H1 (cell line): ENCODE results near the gene NET1. TPM values are rescaled to one million over a fixed set of nuclear protein-coding genes. Genes with fewer than 3 reads are reported as not detected.

Source experiments
- CTCF ChIA-PET: fragments of 300-600 bp; sonication (Branson Sonifier 250); formaldehyde crosslinking; loops from one replicate; lab custom pipeline; 2021; ENCODE audit not compliant: partially characterized antibody; lab: Charles Lee
- POLR2A ChIA-PET: fragments of 300-600 bp; sonication (Branson Sonifier 250); formaldehyde crosslinking; loops from one replicate; lab custom pipeline; 2021; ENCODE audit warnings: inconsistent platforms; ENCODE audit not compliant: partially characterized antibody; lab: Charles Lee
- DNase-seq, 2 experiments: peaks; one replicate each; pipeline versions ENCODE4 v3.0.0 to v3.0.0-alpha.2; 2010 to 2022; ENCODE audit warnings: low spot score in 2 of 2, low read depth in 1 of 2, mixed read lengths in 1 of 2
- FAIRE-seq: peaks from 2 replicates; lab custom pipeline; 2011; peaks lifted over from hg19 to GRCh38; lab: Jason Lieb, UNC
- H2AFZ ChIP-seq: 2 replicates; pipeline ENCODE4 v1.8.1; 2012; ENCODE audit warnings: low read length, inconsistent platforms
- H2AK5ac ChIP-seq: 2 replicates; pipeline ENCODE4 v1.6.1; 2013; ENCODE audit warnings: low read depth, low read length
- H2BK120ac ChIP-seq: replicated peaks from 2 replicates; pipeline ENCODE3; 2013; ENCODE audit warnings: low read depth, low read length, inconsistent platforms
- H2BK12ac ChIP-seq: 2 replicates; pipeline ENCODE4 v1.6.1; 2013; ENCODE audit warnings: low read depth, low read length
- H2BK15ac ChIP-seq: 2 replicates; pipeline ENCODE4 v1.6.1; 2013; ENCODE audit warnings: low read length
- H2BK20ac ChIP-seq: 2 replicates; pipeline ENCODE4 v1.6.1; 2013; ENCODE audit warnings: low read length
- H2BK5ac ChIP-seq: 2 replicates; pipeline ENCODE4 v1.6.1; 2013; ENCODE audit warnings: low read depth, low read length
- H3K14ac ChIP-seq: 2 replicates; pipeline ENCODE4 v1.6.1; 2013; ENCODE audit warnings: inconsistent platforms; ENCODE audit not compliant: insufficient read length
- H3K18ac ChIP-seq: 2 replicates; pipeline ENCODE4 v1.6.1; 2013; ENCODE audit warnings: low read length; ENCODE audit errors: extremely low read depth
- H3K23ac ChIP-seq: 2 replicates; pipeline ENCODE4 v1.6.1; 2013; ENCODE audit warnings: inconsistent platforms; ENCODE audit not compliant: insufficient read length
- H3K23me2 ChIP-seq: 2 replicates; pipeline ENCODE4 v1.6.1; 2013; ENCODE audit warnings: low read depth, low read length
- H3K27ac ChIP-seq: 2 replicates; pipeline ENCODE4 v1.6.1; 2011; ENCODE audit warnings: low read depth, low read length, inconsistent platforms
- H3K27me3 ChIP-seq, 4 experiments: replicated peaks in 1 of 4; 1 replicate in 1 of 4; 2 replicates in 3 of 4; pipeline versions ENCODE4 v1.6.1 to v1.8.1; 2011 to 2013; ENCODE audit warnings: low read length in 3 of 4, mild to moderate bottlenecking in 3 of 4, inconsistent platforms in 2 of 4, mixed read lengths in 2 of 4, moderate library complexity in 1 of 4; ENCODE audit not compliant: control insufficient read depth in 3 of 4, insufficient read depth in 3 of 4; ENCODE audit errors: extremely low read depth in 1 of 4
- H3K36me3 ChIP-seq, 4 experiments: 2 replicates each; pipeline versions ENCODE4 v1.6.1 to v1.8.1; 2011 to 2013; ENCODE audit warnings: mild to moderate bottlenecking in 4 of 4, low read length in 3 of 4, moderate library complexity in 2 of 4, control low read depth in 1 of 4, inconsistent platforms in 1 of 4; ENCODE audit not compliant: insufficient read depth in 4 of 4, control insufficient read depth in 2 of 4
- H3K4ac ChIP-seq: replicated peaks from 2 replicates; pipeline ENCODE3; 2013; ENCODE audit warnings: low read length, low read depth, mixed read lengths, inconsistent platforms; ENCODE audit not compliant: insufficient read length
- H3K4me1 ChIP-seq, 4 experiments: replicated peaks in 1 of 4; 1 replicate in 1 of 4; 2 replicates in 3 of 4; pipeline versions ENCODE4 v1.6.1 to v1.8.1; 2011 to 2013; ENCODE audit warnings: low read length in 3 of 4, inconsistent platforms in 2 of 4, mixed read lengths in 1 of 4; ENCODE audit not compliant: insufficient read depth in 4 of 4, control insufficient read depth in 3 of 4
- H3K4me2 ChIP-seq, 2 experiments: 2 replicates each; pipeline versions ENCODE4 v1.6.1 to v1.8.1; 2011 to 2013; ENCODE audit warnings: low read depth in 2 of 2, low read length in 2 of 2, control low read depth in 1 of 2, inconsistent platforms in 1 of 2, mild to moderate bottlenecking in 1 of 2; ENCODE audit not compliant: insufficient read depth in 1 of 2
- H3K4me3 ChIP-seq, 4 experiments: fragments of 200-600, 300-600 bp in 1 of 4; sonication (generic), shearing (Covaris generic), sonication (Bioruptor Twin) in 1 of 4; 2 replicates each; pipeline versions ENCODE4 v1.5.1 to v1.8.1; 2011 to 2016; ENCODE audit warnings: low read length in 4 of 4, low read depth in 3 of 4, control low read depth in 2 of 4, inconsistent platforms in 2 of 4, mild to moderate bottlenecking in 2 of 4, mixed read lengths in 1 of 4, moderate library complexity in 1 of 4; ENCODE audit not compliant: insufficient read depth in 2 of 4; ENCODE audit errors: extremely low read depth in 1 of 4
- H3K56ac ChIP-seq: replicated peaks from 2 replicates; pipeline ENCODE3; 2013; ENCODE audit warnings: low read depth, mild to moderate bottlenecking, mixed read lengths, low read length, inconsistent platforms; ENCODE audit not compliant: insufficient read length
- H3K79me1 ChIP-seq: 2 replicates; pipeline ENCODE4 v1.6.1; 2013; ENCODE audit warnings: low read depth, low read length, control low read depth
- H3K79me2 ChIP-seq, 2 experiments: 2 replicates each; pipeline versions ENCODE4 v1.6.1 to v1.8.1; 2012 to 2013; ENCODE audit warnings: low read length in 2 of 2, mild to moderate bottlenecking in 2 of 2, inconsistent platforms in 1 of 2; ENCODE audit not compliant: insufficient read depth in 2 of 2, control insufficient read depth in 1 of 2
- H3K9ac ChIP-seq, 4 experiments: replicated peaks in 1 of 4; 1 replicate in 1 of 4; 2 replicates in 3 of 4; pipeline versions ENCODE4 v1.6.1 to v1.8.1; 2011 to 2013; ENCODE audit warnings: low read depth in 3 of 4, low read length in 3 of 4, control low read depth in 2 of 4, mild to moderate bottlenecking in 2 of 4, moderate library complexity in 2 of 4, inconsistent platforms in 1 of 4; ENCODE audit errors: extremely low read depth in 1 of 4
- H3K9me3 ChIP-seq, 2 experiments: 2 replicates each; pipeline versions ENCODE4 v1.6.1 to v1.8.1; 2012 to 2013; ENCODE audit warnings: mild to moderate bottlenecking in 2 of 2, moderate library complexity in 2 of 2, control low read depth in 1 of 2, inconsistent platforms in 1 of 2, low read depth in 1 of 2, low read length in 1 of 2, mixed read lengths in 1 of 2; ENCODE audit not compliant: insufficient read depth in 2 of 2
- H4K20me1 ChIP-seq, 2 experiments: replicated peaks in 1 of 2; 2 replicates each; pipeline versions ENCODE3 to v1.8.1; 2011 to 2013; ENCODE audit warnings: inconsistent platforms in 2 of 2, low read length in 2 of 2, mild to moderate bottlenecking in 1 of 2; ENCODE audit not compliant: insufficient read depth in 2 of 2, control insufficient read depth in 1 of 2
- H4K5ac ChIP-seq: 2 replicates; pipeline ENCODE4 v1.6.1; 2013; ENCODE audit warnings: low read length, low read depth, mixed read lengths, inconsistent platforms; ENCODE audit not compliant: insufficient read length
- H4K8ac ChIP-seq: 2 replicates; pipeline ENCODE4 v1.8.0; 2013; ENCODE audit warnings: mild to moderate bottlenecking, moderate library complexity, low read length, inconsistent platforms; ENCODE audit not compliant: insufficient read depth; ENCODE audit errors: extremely low read depth
- H4K91ac ChIP-seq: replicated peaks from 2 replicates; pipeline ENCODE3; 2013; ENCODE audit warnings: low read length, mixed read lengths, inconsistent platforms; ENCODE audit not compliant: insufficient read length
- CHD2 ChIP-seq: IDR thresholded peaks from 2 replicates; pipeline ENCODE4 v1.6.1; 2012; ENCODE audit warnings: low read length, improper control_type of control experiment
- EGR1 ChIP-seq: IDR thresholded peaks from 2 replicates; pipeline ENCODE4 v1.6.1; 2011; ENCODE audit warnings: low read depth, low read length, borderline replicate concordance
- JUND ChIP-seq: IDR thresholded peaks from 2 replicates; pipeline ENCODE4 v1.6.1; 2011; ENCODE audit warnings: mild to moderate bottlenecking, improper control_type of control experiment, low read length
- POU5F1 ChIP-seq: IDR thresholded peaks from 2 replicates; pipeline ENCODE4 v1.6.1; 2011; ENCODE audit warnings: low read depth, mild to moderate bottlenecking, low read length, moderate library complexity
- RXRA ChIP-seq: IDR thresholded peaks from 2 replicates; pipeline ENCODE4 v1.6.1; 2011; ENCODE audit warnings: low read depth, mild to moderate bottlenecking, low read length, moderate library complexity; ENCODE audit not compliant: insufficient read depth
- TAF7 ChIP-seq: optimal IDR thresholded peaks from 2 replicates; pipeline ENCODE3; 2011; ENCODE audit warnings: low read depth, mild to moderate bottlenecking, inconsistent platforms, low read length, moderate library complexity, borderline replicate concordance
- TCF12 ChIP-seq: IDR thresholded peaks from 2 replicates; pipeline ENCODE4 v1.6.1; 2011; ENCODE audit warnings: low read depth, mild to moderate bottlenecking, low read length
- WGBS, 2 experiments: shearing (Covaris generic) in 1 of 2; methylation state at CpG; one replicate each; pipeline versions ENCODE4 v1.1.6 to v1.1.7; 2013 to 2015; ENCODE audit warnings: low lambda C conversion rate in 2 of 2, mixed read lengths in 2 of 2, inconsistent platforms in 1 of 2, low coverage in 1 of 2, missing lambda C conversion rate in 1 of 2; ENCODE audit not compliant: insufficient replicate concordance in 2 of 2, insufficient coverage in 1 of 2, insufficient read length in 1 of 2; ENCODE audit errors: extremely low coverage in 1 of 2, missing lambda C conversion rate in 1 of 2; 5-methylcytosine and 5-hydroxymethylcytosine counted together
- polyA plus RNA-seq, 7 experiments: library from polyadenylated mRNA; depleted of rRNA in 3 of 7; stranded (reverse) in 5 of 7; unstranded in 2 of 7; fragments of >200 nt in 5 of 7; fragments of 200-250 nt in 2 of 7; gene quantifications; 1 replicate in 5 of 7; 2 replicates in 1 of 7; 4 replicates in 1 of 7; pipeline versions ENCODE4 v1.2.1 to v1.2.3, GENCODE V29; 2011 to 2013; ENCODE audit warnings: missing spikeins in 2 of 7, mixed read lengths in 2 of 7
- total RNA-seq: library from RNA; stranded (reverse); fragmentation: NEBNext Ultra II Directional; extraction: Animal tissue kit (Norgen Biotek cat#: 25700); gene quantifications from 2 replicates; pipeline ENCODE4 v1.2.1, GENCODE V29; 2021

The NET1 gene
- total and polyA plus RNA-seq, 2 of the 8 experiments (the other 6 are each of a cell fraction or from before 2014, with no cell fraction given) = 21.5 to 117 TPM

DNA sequence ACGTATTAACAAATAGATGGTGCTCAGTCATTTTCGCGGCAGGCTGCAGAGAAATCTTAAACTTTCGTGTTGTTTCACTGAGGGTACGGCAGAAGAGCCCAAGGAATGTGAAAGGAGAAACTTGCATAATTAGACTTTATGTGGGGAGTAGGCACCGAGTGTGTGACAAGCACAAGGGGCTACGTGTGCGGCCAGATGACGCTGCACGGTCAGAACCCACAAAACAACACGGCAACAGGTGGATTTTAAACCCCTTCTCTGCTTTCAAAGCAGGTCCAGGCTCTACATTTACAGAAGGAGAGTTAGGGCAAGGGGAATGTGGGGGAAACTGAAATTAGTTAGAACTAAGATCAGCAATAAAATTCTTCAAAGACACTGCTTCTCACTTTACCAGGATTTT is 48.0 kb upstream of the NET1 start:
- no peak overlapping the region for H2BK12ac ChIP-seq
- no peak overlapping the region for H4K5ac ChIP-seq
- no peak overlapping the region for H3K27ac ChIP-seq
- no peak overlapping the region for H4K8ac ChIP-seq
- H2BK120ac ChIP-seq = no peak overlapping the region
- H2BK20ac ChIP-seq = no peak overlapping the region
- H3K4me1 ChIP-seq = no peaks in the 10 kb centered on the region
- H3K23ac ChIP-seq = no peak overlapping the region
- H3K36me3 ChIP-seq = no peaks in the 10 kb centered on the region
- no peak overlapping the region for H2AK5ac ChIP-seq
- no peak overlapping the region for H2AFZ ChIP-seq
- no peaks in the 10 kb centered on the region for H3K9me3 ChIP-seq
- ChIA-PET POLR2A (no interaction called here), CTCF (no interaction called here)
- H3K9ac ChIP-seq = no peak overlapping the region
- TF ChIP-seq JUND = no peak
- TF ChIP-seq TCF12 = no peak
- TF ChIP-seq RXRA = no peak
- no peak for TF ChIP-seq POU5F1
- TF ChIP-seq EGR1 = no peak
- TF ChIP-seq CHD2 = no peak
- no peak for TF ChIP-seq TAF7
- no peaks in the 10 kb centered on the region for H3K79me2 ChIP-seq
- H3K14ac ChIP-seq = no peak overlapping the region
- no peaks in the 10 kb centered on the region for H4K20me1 ChIP-seq
- H4K91ac ChIP-seq = no peak overlapping the region
- no peaks in the 10 kb centered on the region for H3K79me1 ChIP-seq
- H3K56ac ChIP-seq = no peak overlapping the region
- WGBS, 2 experiments = 98% methylated on average over 11 of the region's 11 CpGs; no CpG with 5 or more reads in 1 of the 2 experiments
- H2BK15ac ChIP-seq = no peak overlapping the region
- no peaks in the 10 kb centered on the region; a peak in 1 of 7 replicates for H3K27me3 ChIP-seq
- no peak overlapping the region for H2BK5ac ChIP-seq
- FAIRE-seq (no peak), DNase-seq (no peak)
- H3K4ac ChIP-seq = no peak overlapping the region
- no peak overlapping the region for H3K4me2 ChIP-seq
- H3K18ac ChIP-seq = no peak overlapping the region
- H3K4me3 ChIP-seq = no peak overlapping the region
- H3K23me2 ChIP-seq = no peaks in the 10 kb centered on the region
